Stimulated activated CD8-positive, alpha-beta memory T cell treated with anti-CD3 and anti-CD28 coated beads, Interleukin-12 subunit alpha, Interleukin-12 subunit beta, amount 100 ng/mL, for 1 hour (primary cell): ENCODE results near the gene ROBO1.
"Not testable (repeated sequence)": the region's sequence is repeated elsewhere in the genome, so short reads cannot be mapped to it uniquely, and the experiment has no call there.

Experiments
- DNase-seq: peaks from one replicate; pipeline ENCODE4 v3.0.0-alpha.2; 2020; ENCODE audit warnings: low read depth

Gene ROBO1

GRCh38 chr3:78734048-78734637, 1033.7 kb downstream of the ROBO1 start:
- DNase-seq: no peak

GRCh38 chr3:78732893-78733292, 1034.9 kb downstream of the ROBO1 start:
- DNase-seq: no peak

GRCh38 chr3:78732471-78732870, 1035.3 kb downstream of the ROBO1 start:
- DNase-seq: no peak

- no peak for DNase-seq
Observed at GRCh38 chr3:78729946-78730345, 1037.9 kb downstream of the ROBO1 start.

GRCh38 chr3:78728406-78729145, 1039.2 kb downstream of the ROBO1 start:
- DNase-seq: no peak

- no peak for DNase-seq
Observed at GRCh38 chr3:78726545-78726944, 1041.3 kb downstream of the ROBO1 start.

- DNase-seq: no peak
Observed at GRCh38 chr3:78725703-78726246, 1042.0 kb downstream of the ROBO1 start.

GRCh38 chr3:78724859-78725258, 1042.9 kb downstream of the ROBO1 start:
- no peak for DNase-seq

GRCh38 chr3:78724364-78724763, 1043.4 kb downstream of the ROBO1 start:
- DNase-seq: not testable (repeated sequence)

GRCh38 chr3:78721771-78722543, 1045.8 kb downstream of the ROBO1 start:
- no peak for DNase-seq

- no peak for DNase-seq
Observed at GRCh38 chr3:78718707-78719106, 1049.1 kb downstream of the ROBO1 start.

GRCh38 chr3:78717041-78717440, 1050.8 kb downstream of the ROBO1 start:
- no peak for DNase-seq

GRCh38 chr3:78712941-78713340, 1054.9 kb downstream of the ROBO1 start:
- no peak for DNase-seq

GRCh38 chr3:78712270-78712669, 1055.5 kb downstream of the ROBO1 start:
- no peak for DNase-seq

GRCh38 chr3:78708565-78709073, 1059.2 kb downstream of the ROBO1 start:
- no peak for DNase-seq

- DNase-seq: no peak
Observed at GRCh38 chr3:78707609-78708008, 1060.2 kb downstream of the ROBO1 start.

GRCh38 chr3:78706906-78707523, 1060.8 kb downstream of the ROBO1 start:
- DNase-seq: no peak

- no peak for DNase-seq
Observed at GRCh38 chr3:78703944-78704343, 1063.9 kb downstream of the ROBO1 start.

GRCh38 chr3:78701537-78701936, 1066.3 kb downstream of the ROBO1 start:
- DNase-seq: no peak

GRCh38 chr3:78698431-78698830, 1069.4 kb downstream of the ROBO1 start:
- DNase-seq: no peak

GRCh38 chr3:78697426-78697825, 1070.4 kb downstream of the ROBO1 start:
- DNase-seq: no peak

GRCh38 chr3:78690766-78691165, 1077.0 kb downstream of the ROBO1 start:
- no peak for DNase-seq
